HG03025 (cell line): ENCODE measurements around the gene IFT81.

Experiments
- ATAC-seq: cut with Tn5 transposase; IDR thresholded peaks from one replicate; pipeline ENCODE4 v1.9.1; 2021; ENCODE audit warnings: mild to moderate bottlenecking, moderate library complexity; ENCODE audit not compliant: unreplicated experiment, low FRiP score

IFT81 gene

GRCh38 chr12:110266381-110266960, 142.3 kb downstream of the IFT81 start:
- no peak for ATAC-seq

DNA sequence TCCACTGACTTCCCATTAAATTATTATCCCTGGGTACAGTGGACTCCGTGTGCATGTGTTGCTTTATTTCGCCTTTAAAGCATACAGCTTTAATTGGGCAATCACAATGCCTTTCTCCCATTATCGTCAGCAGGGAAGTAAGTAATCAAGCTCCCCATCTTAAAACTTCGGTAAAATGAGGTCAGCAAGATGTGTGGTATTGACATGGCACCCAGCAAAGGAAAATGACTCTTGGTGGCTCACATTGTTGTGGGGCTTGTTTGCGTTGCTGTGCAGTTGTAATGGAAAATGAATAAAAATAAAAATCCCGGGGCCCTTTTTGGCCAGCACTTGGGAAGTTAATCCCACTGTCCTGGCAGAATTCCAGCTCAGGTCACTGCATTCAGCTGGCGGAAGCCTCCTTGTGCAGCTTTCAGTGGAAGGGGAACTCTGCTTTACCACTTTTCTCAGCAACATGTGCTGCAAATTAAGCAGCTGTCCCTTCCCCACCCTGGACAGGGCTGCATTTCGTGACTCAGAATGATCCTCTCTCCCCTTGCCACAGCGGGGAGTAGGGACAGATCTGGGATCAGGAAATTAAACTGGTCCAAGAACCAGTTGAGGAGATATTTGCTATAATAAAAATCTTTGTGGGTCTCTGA, 142.9 kb downstream of the IFT81 start:
- no peak for ATAC-seq
